Esophagus squamous epithelium (tissue), 4 donors: ENCODE measurements around the gene UNC5B.

Experiments used
- CTCF ChIP-seq, 6 experiments: fragments of 450-650 bp in 4 of 6; fragments of 200-600 bp in 2 of 6; sonication (generic) in 2 of 6; IDR thresholded peaks; one replicate each; pipeline ENCODE4 v1.5.1; 2016 to 2019; ENCODE audit warnings: antibody characterized with exemption in 6 of 6, mild to moderate bottlenecking in 4 of 6, moderate library complexity in 4 of 6
- POLR2A ChIP-seq, 4 donors: fragments of 450-650 bp; IDR thresholded peaks; one replicate each; pipeline ENCODE4 v1.6.1; 2017; ENCODE audit warnings: antibody characterized with exemption in 4 of 4, mild to moderate bottlenecking in 4 of 4, moderate library complexity in 3 of 4

GRCh38 chr10:71301371-71301916 is 89.1 kb downstream of the UNC5B start:
- no peak for TF ChIP-seq CTCF (IDR thresholded peaks at IDR 0.05)
- TF ChIP-seq POLR2A (IDR thresholded peaks at IDR 0.05) = no peak
